GM23338 (cell line): Measurements from ENCODE around the gene ZC3H8. TPM values are rescaled to one million over a fixed set of nuclear protein-coding genes. Genes with fewer than 3 reads are reported as not detected.
"Not testable (repeated sequence)": the region's sequence is repeated elsewhere in the genome, so short reads cannot be mapped to it uniquely, and the experiment has no call there.

Source experiments
- ATAC-seq: fragments of 200-7000 bp; cut with Tn5 transposase; 3 replicates; pipeline ENCODE4 v1.9.1; 2020
- DNase-seq: peaks from one replicate; pipeline ENCODE4 v3.0.0-alpha.2; 2015; ENCODE audit warnings: low spot score
- H2AFZ ChIP-seq: fragments of 200-600 bp; sonication (generic); 2 replicates; pipeline ENCODE4 v1.8.0; 2016; ENCODE audit warnings: antibody characterized with exemption, mild to moderate bottlenecking, moderate library complexity
- H3F3A ChIP-seq: fragments of 200-600 bp; sonication (generic); replicated peaks from 2 replicates; pipeline ENCODE4 v1.8.0; 2017; ENCODE audit warnings: antibody characterized with exemption, mixed run types, low read depth
- H3K27ac ChIP-seq: fragments of 200-600 bp; sonication (generic); 2 replicates; pipeline ENCODE4 v1.6.1; 2016; ENCODE audit warnings: low read depth
- H3K27me3 ChIP-seq: fragments of 200-600 bp; sonication (generic); 2 replicates; pipeline ENCODE4 v1.8.0; 2016; ENCODE audit warnings: mild to moderate bottlenecking, mixed run types, moderate library complexity; ENCODE audit not compliant: insufficient read depth
- H3K36me3 ChIP-seq: fragments of 200-600 bp; sonication (generic); 2 replicates; pipeline ENCODE4 v1.8.0; 2016; ENCODE audit warnings: mild to moderate bottlenecking; ENCODE audit not compliant: insufficient read depth
- H3K4me1 ChIP-seq: fragments of 200-600 bp; sonication (generic); 2 replicates; pipeline ENCODE4 v1.8.0; 2016; ENCODE audit warnings: mild to moderate bottlenecking, moderate library complexity; ENCODE audit not compliant: insufficient read depth
- H3K4me2 ChIP-seq: fragments of 200-600 bp; sonication (generic); 2 replicates; pipeline ENCODE4 v1.7.1; 2017; ENCODE audit warnings: mixed run types
- H3K4me3 ChIP-seq: fragments of 200-600 bp; sonication (generic); 2 replicates; pipeline ENCODE4 v1.6.1; 2016; ENCODE audit warnings: mixed run types
- H3K79me2 ChIP-seq: fragments of 200-600 bp; sonication (generic); replicated peaks from 2 replicates; pipeline ENCODE4 v1.8.0; 2017; ENCODE audit warnings: mild to moderate bottlenecking; ENCODE audit not compliant: insufficient read depth
- H3K9me2 ChIP-seq: fragments of 200-600 bp; sonication (generic); 2 replicates; pipeline ENCODE4 v1.8.0; 2017; ENCODE audit not compliant: insufficient read depth
- H4K20me1 ChIP-seq: fragments of 200-600 bp; sonication (generic); replicated peaks from 2 replicates; pipeline ENCODE4 v1.8.0; 2017; ENCODE audit warnings: mild to moderate bottlenecking; ENCODE audit not compliant: insufficient read depth
- H3K27ac Mint-ChIP-seq: 2 replicates; pipeline ENCODE4 v1.8.0; 2020; ENCODE audit warnings: inconsistent platforms, mild to moderate bottlenecking, moderate library complexity, mixed read lengths
- H3K27me3 Mint-ChIP-seq: 3 replicates; pipeline ENCODE4 v1.8.0; 2022; ENCODE audit warnings: low read depth, mild to moderate bottlenecking, moderate library complexity, mixed read lengths, inconsistent platforms; ENCODE audit not compliant: insufficient read depth, poor library complexity
- H3K36me3 Mint-ChIP-seq: 3 replicates; pipeline ENCODE4 v1.8.0; 2021; ENCODE audit warnings: low read depth, mild to moderate bottlenecking, inconsistent platforms, moderate library complexity, mixed read lengths
- H3K4me1 Mint-ChIP-seq: 3 replicates; pipeline ENCODE4 v1.8.0; 2020; ENCODE audit warnings: mild to moderate bottlenecking, inconsistent platforms, mixed read lengths
- H3K4me3 Mint-ChIP-seq: 3 replicates; pipeline ENCODE4 v1.8.0; 2021; ENCODE audit warnings: moderate library complexity, mild to moderate bottlenecking, inconsistent platforms, mixed read lengths
- H3K9me3 Mint-ChIP-seq: 3 replicates; pipeline ENCODE4 v1.8.0; 2020; ENCODE audit warnings: moderate library complexity, mild to moderate bottlenecking, inconsistent platforms, mixed read lengths
- JUNB ChIP-seq: IDR thresholded peaks from one replicate; pipeline ENCODE4 v1.6.1; 2016; ENCODE audit warnings: antibody characterized with exemption; ENCODE audit not compliant: unreplicated experiment
- STAT1 ChIP-seq: IDR thresholded peaks from one replicate; pipeline ENCODE4 v1.6.1; 2016; ENCODE audit warnings: antibody characterized with exemption; ENCODE audit not compliant: unreplicated experiment
- polyA plus RNA-seq: library from polyadenylated mRNA; unstranded; fragments of >200 nt; fragmentation: Nextera tagmentation; extraction: Ambion mirVana; gene quantifications from 2 replicates; pipeline ENCODE4 v1.2.1, GENCODE V29; 2016
- total RNA-seq: library from RNA; depleted of rRNA; stranded (reverse); fragments of >200 nt; shearing (Covaris generic); gene quantifications from 2 replicates; pipeline ENCODE4 v1.2.3, GENCODE V29; 2014
- TF ChIP-seq, protein P1 (sequence below), 2 experiments: fragments of 200-600 bp in 1 of 2; sonication (generic) in 1 of 2; conservative IDR thresholded peaks; 2 replicates each; pipeline versions ENCODE4 v1.5.1 to v1.6.1; 2016 to 2017; ENCODE audit warnings: antibody characterized with exemption in 2 of 2, low read depth in 2 of 2, mild to moderate bottlenecking in 2 of 2, moderate library complexity in 1 of 2
- TF ChIP-seq, protein P2 (sequence below): IDR thresholded peaks from 2 replicates; pipeline ENCODE4 v1.6.1; 2016; ENCODE audit warnings: antibody characterized with exemption

Gene ZC3H8
- total and polyA plus RNA-seq, 2 experiments from 2014 or later, result 13.3 to 42.8 TPM

DNA sequence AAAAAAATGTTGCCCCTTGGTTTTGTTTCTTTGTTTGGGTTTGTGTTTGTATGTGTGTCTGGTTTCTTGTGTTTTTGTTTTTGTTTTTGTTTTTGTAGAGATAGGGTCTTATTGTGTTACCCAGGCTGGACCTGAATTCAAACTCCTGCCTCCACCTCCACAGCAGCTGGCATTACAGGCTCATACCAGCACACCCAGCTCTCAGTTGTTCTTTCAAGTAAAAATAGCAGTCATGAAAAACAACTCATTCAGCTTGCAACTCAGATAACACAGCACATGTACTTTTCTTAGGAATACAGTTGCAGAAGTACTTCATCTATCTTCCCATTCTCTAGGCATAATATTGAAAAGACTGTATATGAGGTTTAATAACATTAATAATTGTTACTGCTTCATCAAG is 37.0 kb downstream of the ZC3H8 start:
- Histone ChIP-seq H3K9me2 (no peaks in the 10 kb centered on the region), H3K4me1 (no peaks in the 10 kb centered on the region), H4K20me1 (no peaks in the 10 kb centered on the region), H3K27me3 (no peaks in the 10 kb centered on the region), H2AFZ (no peak overlapping the region), H3F3A (no peaks in the 10 kb centered on the region), H3K36me3 (0 out of 2 replicates have a peak, but pooled peaks cover 4% of the 10 kb centered on the region), H3K79me2 (no peaks in the 10 kb centered on the region), H3K4me2 (no peak overlapping the region), H3K27ac (no peak overlapping the region), H3K4me3 (no peak overlapping the region)
- no peak for DNase-seq
- Mint-ChIP-seq H3K36me3 (peaks cover 29% of the 10 kb centered on the region; the same call in 2 of the 3 replicates), H3K27me3 (peaks cover 3% of the 10 kb centered on the region), H3K27ac (no peak overlapping the region), H3K9me3 (peaks cover 4% of the 10 kb centered on the region; the same call in 1 of the 3 replicates), H3K4me3 (no peak overlapping the region), H3K4me1 (no peaks in the 10 kb centered on the region)
- TF ChIP-seq, protein P1, sequence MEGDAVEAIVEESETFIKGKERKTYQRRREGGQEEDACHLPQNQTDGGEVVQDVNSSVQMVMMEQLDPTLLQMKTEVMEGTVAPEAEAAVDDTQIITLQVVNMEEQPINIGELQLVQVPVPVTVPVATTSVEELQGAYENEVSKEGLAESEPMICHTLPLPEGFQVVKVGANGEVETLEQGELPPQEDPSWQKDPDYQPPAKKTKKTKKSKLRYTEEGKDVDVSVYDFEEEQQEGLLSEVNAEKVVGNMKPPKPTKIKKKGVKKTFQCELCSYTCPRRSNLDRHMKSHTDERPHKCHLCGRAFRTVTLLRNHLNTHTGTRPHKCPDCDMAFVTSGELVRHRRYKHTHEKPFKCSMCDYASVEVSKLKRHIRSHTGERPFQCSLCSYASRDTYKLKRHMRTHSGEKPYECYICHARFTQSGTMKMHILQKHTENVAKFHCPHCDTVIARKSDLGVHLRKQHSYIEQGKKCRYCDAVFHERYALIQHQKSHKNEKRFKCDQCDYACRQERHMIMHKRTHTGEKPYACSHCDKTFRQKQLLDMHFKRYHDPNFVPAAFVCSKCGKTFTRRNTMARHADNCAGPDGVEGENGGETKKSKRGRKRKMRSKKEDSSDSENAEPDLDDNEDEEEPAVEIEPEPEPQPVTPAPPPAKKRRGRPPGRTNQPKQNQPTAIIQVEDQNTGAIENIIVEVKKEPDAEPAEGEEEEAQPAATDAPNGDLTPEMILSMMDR (conservative IDR thresholded peaks at IDR 0.05; ENCODE audit: low read depth in 2 of 2), result no peak
- ATAC-seq, result no peak

DNA sequence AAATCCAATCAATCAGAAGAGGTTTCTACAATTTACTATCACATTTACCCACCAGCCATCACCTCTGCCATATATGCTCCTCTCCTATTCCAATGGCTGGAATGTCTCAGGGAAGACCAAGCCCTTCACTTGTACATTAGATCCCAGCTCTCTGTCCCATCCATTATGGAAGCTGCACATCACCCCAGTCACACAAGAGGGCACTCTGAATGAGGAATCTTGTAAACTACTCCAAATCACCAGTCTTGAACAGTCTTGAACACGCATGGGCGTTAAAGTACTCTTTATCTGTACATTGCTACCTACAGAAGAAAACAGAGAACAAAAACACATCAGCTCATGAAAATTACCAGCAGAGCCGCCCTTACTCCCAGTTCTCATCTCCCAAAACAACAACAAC is 38.7 kb downstream of the ZC3H8 start:
- Histone ChIP-seq H2AFZ (no peak overlapping the region), H3K27ac (no peak overlapping the region), H3K27me3 (no peaks in the 10 kb centered on the region), H3K4me1 (no peaks in the 10 kb centered on the region), H3K9me2 (no peaks in the 10 kb centered on the region), H3K36me3 (no peaks in the 10 kb centered on the region), H3F3A (no peaks in the 10 kb centered on the region), H3K4me3 (no peak overlapping the region), H3K4me2 (no peak overlapping the region), H3K79me2 (no peaks in the 10 kb centered on the region), H4K20me1 (no peaks in the 10 kb centered on the region)
- peak; percentile 21 for DNase-seq
- ATAC-seq, result no peak; the same call in 2 of the 3 replicates
- Mint-ChIP-seq H3K27me3 (peaks cover 3% of the 10 kb centered on the region), H3K9me3 (0 out of 3 replicates have a peak, but pooled peaks cover 4% of the 10 kb centered on the region), H3K4me1 (no peaks in the 10 kb centered on the region), H3K36me3 (peaks cover 21% of the 10 kb centered on the region; the same call in 2 of the 3 replicates), H3K27ac (no peak overlapping the region), H3K4me3 (no peak overlapping the region)
- TF ChIP-seq, protein P2, sequence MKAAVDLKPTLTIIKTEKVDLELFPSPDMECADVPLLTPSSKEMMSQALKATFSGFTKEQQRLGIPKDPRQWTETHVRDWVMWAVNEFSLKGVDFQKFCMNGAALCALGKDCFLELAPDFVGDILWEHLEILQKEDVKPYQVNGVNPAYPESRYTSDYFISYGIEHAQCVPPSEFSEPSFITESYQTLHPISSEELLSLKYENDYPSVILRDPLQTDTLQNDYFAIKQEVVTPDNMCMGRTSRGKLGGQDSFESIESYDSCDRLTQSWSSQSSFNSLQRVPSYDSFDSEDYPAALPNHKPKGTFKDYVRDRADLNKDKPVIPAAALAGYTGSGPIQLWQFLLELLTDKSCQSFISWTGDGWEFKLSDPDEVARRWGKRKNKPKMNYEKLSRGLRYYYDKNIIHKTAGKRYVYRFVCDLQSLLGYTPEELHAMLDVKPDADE, result no peak
- TF ChIP-seq JUNB (no peak), STAT1 (no peak)
- TF ChIP-seq, protein P1 (conservative IDR thresholded peaks at IDR 0.05; ENCODE audit: low read depth in 2 of 2), result peak; percentile 42 to 50

DNA sequence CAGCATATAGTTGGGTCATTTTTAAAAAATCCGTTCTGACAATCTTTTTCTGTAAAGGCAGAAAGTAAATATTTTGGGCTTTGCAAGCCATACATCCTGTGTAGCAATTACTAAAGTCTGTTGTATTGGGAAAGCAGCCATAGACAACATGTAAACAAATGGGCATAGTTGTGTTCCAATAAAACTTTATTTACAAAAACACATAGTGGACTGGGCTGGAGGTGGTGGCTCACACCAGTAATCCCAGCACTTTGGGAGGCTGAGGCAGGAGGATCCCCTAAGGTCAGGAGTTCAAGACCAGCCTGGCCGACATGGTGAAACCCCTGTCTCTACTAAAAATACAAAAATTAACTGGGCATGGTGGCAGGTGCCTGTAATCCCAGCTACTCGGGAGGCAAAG is 46.9 kb downstream of the ZC3H8 start:
- H3K36me3 Mint-ChIP-seq, result peaks cover 18% of the 10 kb centered on the region; the same call in 2 of the 3 replicates
- not testable (repeated sequence) for H3K4me2 ChIP-seq, H3K27me3 ChIP-seq, ATAC-seq, DNase-seq, H3K4me3 Mint-ChIP-seq, H2AFZ ChIP-seq, H3K4me1 Mint-ChIP-seq, H3K4me3 ChIP-seq, H3K79me2 ChIP-seq, H4K20me1 ChIP-seq, H3K27ac Mint-ChIP-seq, H3F3A ChIP-seq, H3K27me3 Mint-ChIP-seq, H3K27ac ChIP-seq, H3K4me1 ChIP-seq, H3K9me2 ChIP-seq
- H3K9me3 Mint-ChIP-seq, result peaks cover 17% of the 10 kb centered on the region
- peaks cover 11% of the 10 kb centered on the region for H3K36me3 ChIP-seq
